D721Med (cell line): ENCODE measurements around the gene SCAMP4.
A peak's percentile ranks its signal among the peaks of the same experiment; 100 is the strongest.
"Not testable (repeated sequence)": the region's sequence is repeated elsewhere in the genome, so short reads cannot be mapped to it uniquely, and the experiment has no call there.

Experiments
- DNase-seq: peaks from one replicate; pipeline ENCODE4 v3.0.0; 2011; ENCODE audit warnings: low spot score; ENCODE audit not compliant: insufficient read length
- FAIRE-seq: peaks from 2 replicates; lab custom pipeline; 2011; peaks lifted over from hg19 to GRCh38; lab: Jason Lieb, UNC
- CTCF ChIP-seq: IDR thresholded peaks from 2 replicates; pipeline ENCODE4 v1.5.1; 2012; ENCODE audit warnings: mild to moderate bottlenecking, control low read depth; ENCODE audit not compliant: insufficient read depth; ENCODE audit errors: missing control alignments

The SCAMP4 gene

GRCh38 chr19:1875646-1876495 is 29.3 kb upstream of the SCAMP4 start:
- no peak for TF ChIP-seq CTCF
- peak; percentile 83 for DNase-seq

DNA sequence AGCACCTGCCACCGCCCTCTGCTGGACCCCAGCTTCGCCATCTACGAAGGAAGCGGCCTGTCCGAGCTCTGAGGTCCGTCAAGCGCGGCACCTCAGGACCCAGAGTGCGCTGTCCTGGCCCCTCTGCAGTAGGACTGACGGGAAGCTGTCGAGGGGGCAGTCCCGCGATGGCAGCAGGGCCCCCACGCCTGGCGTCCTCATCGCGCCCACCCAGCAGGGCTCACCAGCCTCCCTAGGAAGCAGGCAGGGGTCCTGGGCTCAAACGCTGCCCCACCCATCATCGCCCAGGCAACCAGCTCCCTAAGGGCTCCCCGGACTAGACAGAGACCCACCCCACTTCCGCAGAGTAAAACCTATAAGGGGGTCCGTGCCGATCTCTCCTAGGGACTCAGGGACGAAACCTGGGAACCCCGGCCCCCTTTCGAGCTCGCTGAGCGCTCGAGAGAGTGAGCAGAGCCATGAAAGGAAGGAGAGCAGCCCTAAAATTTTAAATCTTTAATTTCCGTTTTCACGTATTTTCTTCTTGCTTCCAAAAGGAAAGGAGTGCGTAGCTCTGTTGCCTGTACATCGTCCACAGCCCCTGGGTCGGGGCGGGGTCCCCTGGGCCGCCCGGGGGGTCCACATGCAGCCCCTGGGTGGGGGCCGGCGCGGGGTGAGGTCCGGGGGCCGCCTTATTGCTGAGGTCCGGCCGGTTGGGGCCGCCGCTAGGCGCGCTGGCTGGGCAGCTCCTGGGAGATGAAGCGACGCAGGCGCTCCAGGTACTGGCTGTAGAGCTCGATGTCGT is 28.5 kb upstream of the SCAMP4 start:
- TF ChIP-seq CTCF, result peak; percentile 17
- DNase-seq, FAIRE-seq: not testable (repeated sequence)

More at GRCh38 chr19:1875646-1876495, 29.3 kb upstream of the SCAMP4 start:
- no peak for FAIRE-seq

DNA sequence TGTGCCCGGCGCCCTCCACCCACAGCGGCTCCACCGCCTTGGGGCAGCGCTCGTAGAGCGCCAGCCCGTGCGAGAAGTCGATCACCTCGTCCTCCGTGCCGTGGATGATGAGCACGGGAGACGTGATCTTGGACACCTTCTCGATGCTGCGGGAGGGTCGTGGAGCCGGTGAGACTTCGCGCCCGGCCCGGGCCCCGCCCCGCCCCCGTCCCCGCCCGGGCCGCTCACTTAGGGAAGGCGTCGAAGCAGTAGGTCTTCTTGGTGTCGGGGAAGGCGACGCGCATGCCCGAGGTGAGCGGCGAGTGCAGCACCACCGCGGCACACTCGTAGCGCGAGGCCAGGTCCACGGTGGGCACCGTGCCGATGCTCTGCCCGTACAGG is 27.9 kb upstream of the SCAMP4 start:
- DNase-seq, FAIRE-seq: not testable (repeated sequence)

DNA sequence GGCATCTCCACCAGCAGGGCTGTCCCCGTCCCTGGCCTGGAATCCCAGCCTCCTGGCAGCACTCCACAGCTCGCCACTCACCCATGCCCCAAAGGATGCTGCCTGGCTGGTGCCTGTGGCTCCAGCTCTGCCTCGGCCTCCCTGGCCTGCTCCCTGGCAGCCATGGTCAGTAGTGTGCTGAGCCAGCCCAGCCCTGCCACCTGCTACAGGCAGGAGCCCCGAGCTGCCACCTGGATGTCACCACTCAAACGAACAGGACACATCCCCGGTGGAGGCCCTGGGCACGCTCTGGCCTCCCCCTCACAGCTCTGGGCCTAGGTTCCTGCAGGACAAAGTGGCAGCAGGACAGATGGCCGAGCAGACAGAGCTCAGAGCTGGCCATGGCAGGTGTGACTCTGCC is 26.6 kb upstream of the SCAMP4 start:
- DNase-seq, FAIRE-seq: not testable (repeated sequence)

DNA sequence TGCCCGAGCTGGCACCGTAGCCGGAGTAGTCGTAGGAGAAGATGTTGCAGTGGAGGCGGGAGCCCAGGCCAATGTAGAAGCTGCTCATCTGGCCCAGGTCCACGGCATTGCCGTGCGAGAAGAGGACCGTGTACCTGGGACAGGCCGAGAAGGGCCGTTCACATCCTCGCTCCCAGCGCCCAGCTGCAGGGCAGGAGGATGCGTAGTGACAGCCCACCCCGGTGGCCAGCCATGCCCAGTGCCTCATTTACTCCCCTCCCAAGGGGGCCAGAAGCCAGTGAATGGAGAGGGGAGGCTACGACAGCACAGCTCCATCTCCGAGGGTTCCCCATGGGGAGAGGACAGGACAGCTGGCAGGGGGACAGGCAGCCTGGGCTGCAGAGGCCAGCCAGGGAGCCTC is 25.2 kb upstream of the SCAMP4 start:
- FAIRE-seq, DNase-seq: not testable (repeated sequence)

GRCh38 chr19:1880611-1881392 is 24.4 kb upstream of the SCAMP4 start:
- FAIRE-seq (no peak), DNase-seq (no peak)
- no peak for TF ChIP-seq CTCF

- DNase-seq, FAIRE-seq: not testable (repeated sequence)
Measured at GRCh38 chr19:1881393-1882088, 23.7 kb upstream of the SCAMP4 start.

GRCh38 chr19:1882089-1882785 is 23.0 kb upstream of the SCAMP4 start:
- TF ChIP-seq CTCF, result no peak
- FAIRE-seq (no peak), DNase-seq (no peak)
